Umbilical cord (tissue), 2 donors: Measurements from ENCODE around the gene EED. TPM values are rescaled to one million over a fixed set of nuclear protein-coding genes. Genes with fewer than 3 reads are reported as not detected.
A peak's percentile ranks its signal among the peaks of the same experiment; 100 is the strongest.

Experiments
- DNase-seq: peaks from one replicate; pipeline ENCODE4 v3.0.0-alpha.2; 2015; ENCODE audit warnings: low spot score
- total RNA-seq: library from RNA; depleted of rRNA; stranded (reverse); fragments of >200 nt; gene quantifications from one replicate; pipeline ENCODE4 v1.2.3, GENCODE V29; 2014; ENCODE audit warnings: low replicate concordance; ENCODE audit not compliant: insufficient read depth

EED gene, protein sequence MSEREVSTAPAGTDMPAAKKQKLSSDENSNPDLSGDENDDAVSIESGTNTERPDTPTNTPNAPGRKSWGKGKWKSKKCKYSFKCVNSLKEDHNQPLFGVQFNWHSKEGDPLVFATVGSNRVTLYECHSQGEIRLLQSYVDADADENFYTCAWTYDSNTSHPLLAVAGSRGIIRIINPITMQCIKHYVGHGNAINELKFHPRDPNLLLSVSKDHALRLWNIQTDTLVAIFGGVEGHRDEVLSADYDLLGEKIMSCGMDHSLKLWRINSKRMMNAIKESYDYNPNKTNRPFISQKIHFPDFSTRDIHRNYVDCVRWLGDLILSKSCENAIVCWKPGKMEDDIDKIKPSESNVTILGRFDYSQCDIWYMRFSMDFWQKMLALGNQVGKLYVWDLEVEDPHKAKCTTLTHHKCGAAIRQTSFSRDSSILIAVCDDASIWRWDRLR
- 31.8 TPM for total RNA-seq

DNA sequence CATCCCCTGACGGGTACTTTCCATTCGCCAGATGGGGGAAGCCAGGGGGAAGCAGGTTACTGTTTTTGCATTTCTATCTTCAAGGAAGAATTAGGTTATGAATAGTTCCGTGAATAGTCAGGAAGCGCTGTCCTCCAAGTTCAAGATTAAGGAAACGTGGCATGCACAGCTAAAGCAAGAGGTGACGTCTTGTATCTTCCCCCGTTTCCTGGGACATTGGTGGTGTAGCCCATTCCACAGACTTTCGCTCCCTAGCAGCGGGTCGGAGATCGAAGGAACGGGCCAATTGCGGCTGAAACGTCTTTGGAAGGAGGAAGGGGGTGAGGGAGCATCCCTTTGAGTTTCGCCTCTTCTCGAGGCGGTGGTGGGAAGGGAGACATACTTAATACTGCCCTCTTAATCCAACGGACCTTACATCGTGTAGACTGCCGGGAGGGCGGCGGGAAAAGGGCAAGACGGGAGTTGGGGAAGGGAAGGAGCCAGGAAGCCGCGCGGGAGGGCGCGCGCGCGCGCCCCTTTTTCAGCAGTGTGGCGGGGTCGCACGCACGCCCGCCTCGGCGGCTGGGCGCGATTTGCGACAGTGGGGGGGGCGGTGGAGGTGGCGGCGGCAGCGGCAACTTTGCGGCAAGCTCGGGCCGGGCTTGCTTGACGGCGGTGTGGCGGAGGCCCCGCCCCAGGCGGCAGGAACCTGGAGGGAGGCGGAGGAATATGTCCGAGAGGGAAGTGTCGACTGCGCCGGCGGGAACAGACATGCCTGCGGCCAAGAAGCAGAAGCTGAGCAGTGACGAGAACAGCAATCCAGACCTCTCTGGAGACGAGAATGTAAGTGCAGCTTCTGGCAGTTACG lies at the start of gene EED:
Gene EED, plus strand, starts transcription at position 232 of the 847 bp plus-strand sequence. Its CDS starts 477 bp downstream, at position 709.
- DNase-seq = peak; percentile 98

DNA sequence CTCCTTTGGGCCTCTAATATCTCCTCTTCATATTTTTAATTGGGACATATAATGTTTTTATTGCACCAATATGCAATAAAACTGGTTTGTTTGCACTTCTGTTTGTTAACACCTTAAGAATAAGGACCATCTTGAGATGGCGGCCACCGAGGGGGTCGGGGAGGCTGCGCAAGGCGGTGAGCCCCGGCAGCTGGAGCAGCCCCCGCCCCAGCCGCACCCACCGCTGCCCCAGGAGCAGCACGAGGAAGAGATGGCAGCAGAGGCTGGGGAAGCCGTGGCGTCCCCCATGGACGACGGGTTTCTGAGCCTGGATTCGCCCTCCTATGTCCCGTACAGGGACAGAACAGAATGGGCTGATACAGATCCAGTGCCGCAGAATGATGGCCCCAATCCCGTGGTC lies 49.6 kb upstream of the EED start:
- no peak for DNase-seq

DNA sequence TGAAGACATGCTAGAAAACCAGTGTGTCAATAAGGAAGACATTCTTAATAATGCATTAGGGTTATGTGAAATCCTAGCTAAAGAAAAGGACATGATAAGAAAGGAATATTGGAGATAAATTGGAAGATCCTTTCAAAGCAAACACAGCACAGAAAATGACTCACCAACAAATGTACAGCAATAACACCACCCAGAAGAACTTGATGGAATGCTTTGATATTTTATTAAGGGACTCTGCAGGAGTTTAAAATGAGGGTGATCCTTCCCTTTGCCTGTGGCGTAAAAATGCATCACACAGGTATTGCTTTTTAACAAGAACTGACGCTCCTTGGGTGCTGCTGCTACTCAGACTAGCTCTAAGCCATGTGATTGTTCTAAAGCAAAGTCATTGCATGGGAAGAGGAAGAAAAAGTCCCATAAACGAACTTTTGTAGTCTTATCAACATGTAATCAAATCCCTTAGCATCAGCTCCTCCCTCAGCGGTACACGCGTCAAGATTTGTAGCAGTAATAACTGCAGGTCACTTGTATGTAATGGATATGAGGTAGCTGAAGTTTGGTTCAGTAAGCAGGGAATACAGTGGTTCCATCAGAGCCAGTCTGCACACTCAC lies 48.4 kb upstream of the EED start:
- no peak for DNase-seq

DNA sequence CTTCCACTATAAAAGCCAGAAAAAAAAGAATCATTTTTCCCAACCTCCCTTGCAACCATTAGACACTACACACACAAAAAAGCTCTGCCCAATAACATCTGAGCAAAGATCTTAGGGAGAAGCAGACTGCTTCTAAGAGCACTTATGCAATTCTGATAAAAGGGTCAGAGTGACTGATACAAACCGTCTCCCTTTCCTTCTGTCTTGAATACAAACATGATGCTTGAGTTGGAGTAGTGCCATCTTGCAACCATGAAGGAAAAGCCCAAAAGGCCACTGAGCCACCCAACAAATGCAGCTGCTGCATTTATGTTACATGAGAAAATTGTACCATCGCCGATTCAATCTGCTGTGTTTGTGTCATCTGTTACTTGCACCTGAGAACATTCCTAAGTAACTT lies 47.6 kb upstream of the EED start:
- peak; percentile 45 for DNase-seq

DNA sequence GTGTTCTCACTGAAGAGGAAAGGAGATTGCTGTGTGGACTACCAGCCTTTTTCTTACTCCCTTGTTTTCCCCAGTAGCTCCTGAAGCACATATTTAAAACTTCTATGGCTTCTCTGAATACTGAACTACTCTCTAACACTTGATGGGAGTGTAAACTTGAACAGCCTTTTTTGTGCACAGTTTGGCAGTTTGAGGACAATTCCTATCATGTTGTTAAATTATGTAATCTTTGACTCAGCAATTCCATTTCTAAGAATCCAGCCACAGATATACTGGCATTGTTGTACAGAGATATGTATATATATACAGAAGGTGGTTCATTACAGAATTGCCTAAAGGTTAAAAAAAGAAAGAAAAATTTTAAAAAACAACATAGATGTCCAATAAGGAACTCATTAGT lies 47.1 kb upstream of the EED start:
- DNase-seq = no peak

DNA sequence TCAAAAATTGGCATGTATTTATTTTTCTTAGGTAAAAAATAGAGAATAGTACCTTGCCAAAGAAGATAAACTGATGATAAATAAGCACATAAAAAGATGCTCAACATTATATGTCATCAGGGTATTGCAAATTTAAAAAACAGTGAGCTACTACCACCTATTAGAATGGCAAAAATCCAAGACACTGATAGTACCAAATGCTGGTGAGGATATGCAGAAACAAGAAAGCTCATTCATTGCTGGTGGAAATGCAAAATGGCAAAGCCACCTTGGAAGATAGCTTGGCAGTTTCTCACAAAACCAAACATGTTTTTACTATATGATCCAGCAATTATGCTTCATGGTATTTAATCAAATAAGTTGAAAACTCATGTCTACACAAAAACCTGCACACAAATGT lies 46.4 kb upstream of the EED start:
- no peak for DNase-seq

DNA sequence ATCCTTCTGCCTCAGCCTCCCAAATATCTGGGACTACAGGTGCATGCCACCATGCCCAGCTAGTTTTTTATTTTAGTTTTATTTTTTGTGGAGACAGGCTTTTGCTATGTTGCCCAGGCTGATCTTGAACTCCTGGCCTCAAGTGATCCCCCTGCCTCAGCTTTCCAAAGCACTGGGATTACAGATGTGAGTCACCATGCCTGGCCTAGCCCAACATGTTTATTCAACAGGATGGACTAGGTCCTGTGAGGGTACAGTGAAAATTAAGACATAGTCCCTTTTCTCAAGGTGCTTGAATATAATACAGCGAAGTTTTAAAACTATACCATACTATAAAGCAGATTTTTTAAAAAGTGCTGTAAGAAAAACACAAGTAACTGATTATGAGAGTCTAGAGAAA lies 45.2 kb upstream of the EED start:
- DNase-seq = no peak

DNA sequence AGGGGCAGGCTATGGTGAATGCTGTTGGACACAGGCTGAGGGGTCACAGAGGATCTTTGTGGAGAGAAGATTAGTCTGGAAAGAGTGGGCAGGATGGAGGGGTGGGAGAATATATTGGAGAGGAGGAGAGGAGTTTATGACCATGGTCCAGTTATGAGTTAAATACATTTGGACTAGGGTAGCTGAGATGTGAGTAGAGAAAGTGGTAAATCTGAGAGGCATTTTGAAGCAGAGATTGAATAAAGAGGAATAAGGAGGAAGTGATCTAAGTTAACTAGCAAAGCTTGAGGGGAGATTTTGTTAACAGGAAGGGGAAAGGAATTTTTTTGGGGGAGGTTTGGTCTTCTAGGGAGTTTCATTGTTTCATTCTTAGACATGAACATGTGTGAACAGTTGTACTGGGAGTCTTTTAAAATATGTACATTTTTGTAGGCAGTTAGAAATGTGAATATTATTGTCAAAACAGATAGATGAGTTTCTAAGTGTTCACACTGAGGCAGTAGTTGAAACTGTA lies 43.1 kb upstream of the EED start:
- no peak for DNase-seq

DNA sequence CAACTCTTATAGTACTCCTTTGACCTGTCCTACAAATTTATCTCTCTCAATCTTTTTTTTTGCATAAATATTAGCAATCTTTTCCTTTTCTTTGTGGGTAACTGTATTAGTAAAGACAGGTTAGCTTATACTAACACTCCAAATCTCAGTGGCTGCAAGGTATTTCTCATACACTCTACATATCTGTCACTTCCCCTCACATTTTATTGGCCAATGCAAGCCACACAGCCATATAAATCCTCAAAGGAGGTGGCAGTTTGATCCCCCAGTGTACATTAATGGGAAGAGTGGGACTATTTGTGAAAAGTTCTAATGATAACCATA lies 42.6 kb upstream of the EED start:
- DNase-seq = no peak

DNA sequence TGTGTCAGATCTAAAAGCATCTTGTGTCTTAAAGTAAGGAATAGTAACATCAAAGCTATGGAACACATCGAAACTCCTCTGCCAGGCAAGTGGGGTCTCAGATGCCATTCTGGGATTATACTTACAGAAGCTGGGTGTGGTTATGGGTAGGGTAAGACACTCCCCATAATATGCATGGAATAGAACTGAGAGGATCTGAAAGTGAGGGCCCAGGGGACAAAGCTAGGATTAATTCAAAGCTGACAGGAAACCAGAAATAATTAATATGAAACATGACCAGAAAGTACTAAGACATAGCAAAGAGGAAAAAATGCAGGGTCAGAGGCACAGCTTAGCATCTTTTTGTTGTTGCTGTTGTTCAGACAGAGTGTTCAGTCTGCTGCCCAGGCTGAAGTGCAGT lies 40.2 kb upstream of the EED start:
- DNase-seq = no peak

DNA sequence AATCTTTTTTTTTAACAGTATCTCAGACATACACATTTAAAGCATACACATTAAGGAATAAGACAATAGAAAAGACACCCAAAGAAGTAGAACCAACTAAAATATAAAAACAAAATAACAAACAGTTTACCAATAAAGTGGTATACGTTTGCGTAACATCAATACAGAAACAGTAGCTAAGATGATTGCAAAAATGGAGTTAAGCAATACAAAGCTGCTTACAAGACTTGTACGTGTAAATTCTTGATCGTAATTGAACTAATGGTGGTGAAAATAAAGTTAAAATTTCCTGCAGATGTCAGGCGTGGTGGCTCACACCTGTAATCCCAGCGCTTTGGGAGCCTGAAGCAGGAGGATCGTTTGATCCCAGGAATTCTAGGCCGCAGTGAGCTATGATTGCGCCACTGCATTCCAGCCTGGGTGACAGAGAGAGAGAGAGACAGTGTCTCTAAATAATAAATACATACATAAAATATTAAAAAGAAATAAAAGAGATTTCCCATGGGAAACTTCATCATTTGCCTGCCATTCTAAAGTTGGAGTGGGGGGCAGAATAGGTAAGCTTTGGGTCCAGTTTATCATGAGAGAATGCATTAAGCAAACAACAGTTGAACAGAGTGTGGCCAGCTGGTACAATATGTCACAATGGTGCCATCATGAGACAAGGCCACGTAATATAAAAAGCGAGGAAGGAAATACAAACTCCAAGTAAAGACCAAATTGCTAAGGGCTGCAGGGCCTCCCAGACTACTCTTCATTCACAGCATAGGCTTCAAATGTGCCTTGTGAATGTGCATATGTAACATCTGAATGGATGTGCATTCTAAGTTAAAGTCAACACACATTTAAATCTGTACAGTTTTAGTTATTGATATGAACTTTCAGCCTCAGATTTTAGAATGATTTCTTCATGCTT lies 38.9 kb upstream of the EED start:
- no peak for DNase-seq

DNA sequence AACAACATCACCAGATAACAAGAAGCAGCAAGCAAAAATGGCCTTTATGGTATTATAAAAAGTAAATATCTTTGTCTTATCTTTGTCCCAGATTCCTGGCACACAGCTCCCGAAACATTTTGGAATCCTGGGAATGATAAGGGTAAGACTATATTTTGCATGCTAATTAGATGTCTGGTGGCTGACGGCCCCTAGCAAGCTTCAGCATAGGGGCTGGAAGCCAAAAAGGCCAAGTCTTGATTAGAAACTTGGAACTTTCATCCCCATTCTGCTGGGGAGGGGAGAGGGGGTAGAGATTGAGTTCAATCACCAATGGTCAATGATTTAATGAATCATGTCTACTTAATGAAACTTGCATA lies 38.2 kb upstream of the EED start:
- no peak for DNase-seq

DNA sequence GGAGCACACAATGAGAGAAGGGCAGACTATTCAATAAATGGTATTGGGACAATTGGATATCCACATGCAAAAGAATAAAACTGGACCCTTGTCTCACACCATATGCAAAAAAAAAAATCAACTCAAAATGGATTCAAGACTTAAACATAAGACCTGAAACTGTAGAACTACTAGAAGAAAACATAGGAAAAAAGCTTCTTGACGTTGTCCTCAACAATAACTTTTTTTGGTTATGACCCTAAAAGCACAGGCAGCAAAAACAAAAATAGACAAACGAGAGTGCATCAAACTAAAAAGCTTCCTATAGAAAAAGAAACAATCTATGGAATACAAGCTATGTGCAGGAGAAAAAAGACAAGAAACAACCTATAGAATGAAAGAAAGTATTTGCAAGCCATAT lies 37.1 kb upstream of the EED start:
- no peak for DNase-seq

DNA sequence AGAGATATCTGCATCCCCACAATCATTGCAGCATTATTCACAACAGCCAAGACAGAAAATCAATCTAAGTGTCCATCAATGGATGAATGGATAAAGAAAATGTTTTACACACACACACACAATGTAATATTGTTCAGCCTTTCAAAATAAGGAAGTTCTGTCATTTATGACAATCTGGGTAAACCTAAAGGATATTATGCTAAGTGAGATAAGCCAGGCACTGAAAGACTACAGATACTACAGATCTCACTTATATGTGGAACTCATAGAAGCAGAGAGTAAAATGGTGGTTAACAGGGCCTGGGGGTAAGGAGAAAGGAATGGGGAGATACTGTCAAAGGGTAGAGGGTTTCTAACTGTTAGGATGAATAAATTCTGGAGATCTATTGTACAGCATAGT lies 36.0 kb upstream of the EED start:
- DNase-seq = no peak

DNA sequence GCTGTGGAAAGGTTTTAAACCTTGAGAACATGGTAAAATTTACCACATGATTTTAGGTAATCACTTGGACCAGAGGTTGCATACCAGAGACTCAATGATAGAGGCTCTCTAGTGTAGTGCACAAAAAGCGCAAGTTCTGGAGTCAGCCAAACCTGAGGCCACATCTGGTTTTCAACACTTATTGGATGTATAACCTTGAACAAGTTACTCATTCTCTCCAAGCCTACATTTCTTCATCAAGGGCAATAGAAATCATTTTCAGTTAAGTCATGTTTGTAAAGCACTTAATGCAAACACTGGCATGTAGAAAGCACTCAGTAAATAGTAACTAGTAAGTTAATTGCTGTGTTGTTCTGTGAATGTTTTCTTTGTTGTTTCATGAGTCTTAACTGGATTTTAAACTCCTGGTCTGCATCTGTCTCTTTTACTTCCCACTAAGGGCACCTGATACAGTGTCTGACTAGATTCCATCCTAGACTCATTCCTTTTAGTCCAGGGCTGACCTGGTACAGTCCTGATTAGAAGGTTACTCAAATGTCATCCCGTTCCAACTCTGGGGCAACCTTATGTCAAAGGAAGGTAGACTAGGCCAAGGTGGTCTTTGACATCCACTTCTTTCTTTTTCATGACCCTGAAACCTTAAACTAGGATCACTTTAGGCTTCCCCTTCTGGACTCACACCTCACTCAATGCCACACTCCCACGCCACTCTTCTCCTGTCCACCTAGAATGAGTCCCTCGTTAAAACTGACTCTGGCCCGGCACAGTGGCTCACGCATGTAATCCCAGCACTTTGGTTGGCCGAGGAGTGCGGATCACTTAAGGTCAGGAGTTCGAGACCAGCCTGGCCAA lies 34.5 kb upstream of the EED start:
- no peak for DNase-seq

DNA sequence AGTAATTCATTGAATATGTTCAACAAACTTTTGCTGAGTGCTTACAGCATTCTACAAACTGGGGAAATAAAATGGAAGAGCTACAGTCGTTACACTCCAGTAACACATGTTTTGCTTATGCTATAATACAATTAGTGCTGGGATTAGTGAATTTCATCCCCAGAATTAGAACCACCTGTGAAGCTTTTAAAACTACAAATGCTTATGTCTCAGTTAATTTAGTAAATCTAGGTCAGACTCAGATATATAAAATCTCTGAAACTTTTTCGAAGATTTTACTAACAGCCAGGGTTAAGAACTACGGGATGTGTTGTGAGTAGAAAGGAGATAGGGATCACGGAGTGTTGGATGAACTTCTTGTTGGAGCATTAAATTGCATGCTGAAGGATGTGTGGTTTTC lies 33.7 kb upstream of the EED start:
- no peak for DNase-seq

DNA sequence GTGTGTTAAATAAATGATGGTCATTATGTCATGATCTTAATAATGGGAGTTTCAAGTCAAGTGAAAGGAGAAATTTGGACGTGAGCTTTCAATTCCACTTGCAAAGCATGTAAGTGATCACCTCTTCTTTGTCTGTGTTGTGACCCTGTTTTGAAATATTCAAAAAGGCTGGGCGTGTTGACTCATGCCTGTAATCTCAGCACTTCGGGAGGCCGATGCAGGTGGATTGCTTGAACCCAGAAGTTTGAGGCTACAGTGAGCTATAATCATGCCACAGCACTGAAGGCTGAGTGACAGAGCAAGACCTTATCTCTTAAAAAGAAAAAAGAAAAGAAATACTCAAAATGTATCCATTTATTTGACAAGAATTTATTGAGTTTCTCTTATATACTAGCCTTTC lies 32.9 kb upstream of the EED start:
- no peak for DNase-seq

DNA sequence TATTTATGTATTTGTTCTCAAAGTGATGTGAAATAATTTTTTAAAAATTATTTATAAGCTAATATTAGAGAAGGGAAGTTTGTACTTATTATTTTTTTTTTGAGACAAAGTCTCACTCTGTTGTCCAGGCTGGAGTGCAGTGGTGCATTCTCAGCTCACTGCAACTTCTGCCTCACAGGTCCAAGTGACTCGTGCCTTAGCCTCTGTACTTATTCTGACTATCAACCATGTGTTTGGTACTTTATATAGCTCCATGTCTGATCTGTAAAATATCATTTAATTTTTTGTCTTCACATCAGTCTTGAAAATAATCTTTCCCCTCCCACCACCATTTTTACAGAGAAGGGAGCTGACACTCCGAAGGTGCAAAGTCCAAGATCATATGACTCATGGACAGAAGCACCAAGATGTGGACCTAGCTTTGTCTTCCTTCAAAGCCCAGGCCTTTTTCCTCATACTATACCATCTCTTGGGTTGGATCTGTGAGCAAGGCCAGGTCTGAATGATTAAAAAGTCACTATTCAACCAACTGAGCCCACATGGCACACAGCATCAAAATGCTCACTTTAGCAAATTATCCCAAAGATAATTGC lies 32.4 kb upstream of the EED start:
- DNase-seq = no peak

DNA sequence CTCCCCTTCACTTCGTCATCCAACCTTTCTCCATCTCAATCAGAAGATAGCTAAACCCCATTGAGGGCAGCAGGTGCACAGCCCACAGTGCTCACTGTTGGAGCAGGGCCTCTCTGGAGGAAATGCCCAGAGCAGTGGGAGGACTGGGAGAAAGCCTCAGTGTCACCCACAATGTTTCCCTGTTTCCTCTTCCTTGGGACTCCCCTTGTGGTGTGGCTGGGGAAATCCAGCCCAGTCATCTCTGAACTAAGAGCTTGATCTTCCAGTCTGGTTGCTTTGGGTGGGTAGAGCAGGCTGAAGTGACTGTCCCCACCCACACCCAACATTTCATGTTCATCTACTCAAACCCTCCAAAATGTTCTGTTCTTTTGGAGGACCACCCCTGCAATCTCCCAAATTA lies 29.8 kb upstream of the EED start:
- DNase-seq = no peak
